GM21360 (cell line): ENCODE results near the gene HNRNPUL1.
A peak's percentile ranks its signal among the peaks of the same experiment; 100 is the strongest.

Experiments used
- ATAC-seq: cut with Tn5 transposase; IDR thresholded peaks from one replicate; pipeline ENCODE4 v1.9.1; 2021; ENCODE audit warnings: mild to moderate bottlenecking, moderate library complexity; ENCODE audit not compliant: unreplicated experiment

HNRNPUL1 gene

DNA sequence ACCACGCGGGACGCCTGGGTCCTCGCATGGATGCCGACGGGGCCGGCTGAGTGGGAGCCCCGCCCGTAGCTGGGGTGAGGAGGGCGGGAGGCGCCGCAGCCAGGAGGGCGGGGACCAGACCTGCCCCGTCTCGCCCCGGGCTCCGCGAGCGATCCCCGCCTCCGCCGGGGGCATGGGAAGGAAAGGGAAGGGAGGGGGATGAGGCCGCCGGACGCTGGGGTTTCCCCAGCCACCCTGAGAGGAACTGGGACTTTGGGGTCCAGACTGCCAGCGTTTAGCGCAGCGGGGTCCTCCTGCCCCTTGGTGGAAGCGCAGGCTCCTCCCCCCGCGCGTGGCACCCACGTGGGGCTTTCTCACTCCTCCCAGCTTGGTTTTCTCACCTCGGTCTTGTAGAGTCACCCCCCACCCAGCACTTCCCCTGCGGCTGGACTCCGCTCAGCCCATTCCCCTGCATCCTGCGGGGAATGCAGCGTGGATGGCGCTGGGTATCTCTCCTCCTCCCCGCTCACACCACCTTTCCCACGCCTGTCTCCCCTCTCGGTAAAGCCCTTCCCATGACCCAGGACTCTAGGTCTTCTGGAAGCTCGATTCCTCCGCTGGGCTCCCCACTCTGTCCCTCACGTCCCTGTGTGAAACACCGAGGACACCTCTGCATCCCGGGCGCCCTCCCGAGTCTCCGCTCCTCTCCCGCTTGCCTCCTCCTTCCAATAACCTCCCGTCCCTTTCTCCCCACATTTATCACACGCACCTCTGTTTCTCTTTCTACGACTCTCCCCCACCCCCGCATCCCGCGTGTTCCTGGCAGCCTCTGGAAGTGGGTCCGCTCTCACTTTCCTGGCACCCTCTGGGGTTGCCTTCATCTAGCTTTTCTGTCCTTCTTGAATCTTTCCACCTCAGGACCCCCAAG lies 87.4 kb downstream of the HNRNPUL1 start:
- peak; percentile 40 for ATAC-seq

DNA sequence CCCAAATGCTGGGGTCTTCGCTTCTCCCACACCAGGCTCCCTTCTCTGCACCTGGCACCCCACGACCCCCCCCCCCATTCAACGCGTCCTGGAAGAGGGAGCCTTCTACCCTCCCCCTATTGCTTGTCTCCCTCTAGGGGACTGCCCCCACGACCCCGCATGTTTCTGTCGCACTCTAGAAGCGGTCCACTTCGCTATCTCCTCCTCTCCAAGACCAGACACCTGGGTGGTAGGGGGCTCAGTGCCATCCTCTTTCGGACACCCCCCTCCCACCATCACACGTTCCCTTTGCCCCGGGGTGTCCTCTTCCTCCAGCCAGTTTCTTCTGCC lies 88.1 kb downstream of the HNRNPUL1 start:
- ATAC-seq, result no peak

DNA sequence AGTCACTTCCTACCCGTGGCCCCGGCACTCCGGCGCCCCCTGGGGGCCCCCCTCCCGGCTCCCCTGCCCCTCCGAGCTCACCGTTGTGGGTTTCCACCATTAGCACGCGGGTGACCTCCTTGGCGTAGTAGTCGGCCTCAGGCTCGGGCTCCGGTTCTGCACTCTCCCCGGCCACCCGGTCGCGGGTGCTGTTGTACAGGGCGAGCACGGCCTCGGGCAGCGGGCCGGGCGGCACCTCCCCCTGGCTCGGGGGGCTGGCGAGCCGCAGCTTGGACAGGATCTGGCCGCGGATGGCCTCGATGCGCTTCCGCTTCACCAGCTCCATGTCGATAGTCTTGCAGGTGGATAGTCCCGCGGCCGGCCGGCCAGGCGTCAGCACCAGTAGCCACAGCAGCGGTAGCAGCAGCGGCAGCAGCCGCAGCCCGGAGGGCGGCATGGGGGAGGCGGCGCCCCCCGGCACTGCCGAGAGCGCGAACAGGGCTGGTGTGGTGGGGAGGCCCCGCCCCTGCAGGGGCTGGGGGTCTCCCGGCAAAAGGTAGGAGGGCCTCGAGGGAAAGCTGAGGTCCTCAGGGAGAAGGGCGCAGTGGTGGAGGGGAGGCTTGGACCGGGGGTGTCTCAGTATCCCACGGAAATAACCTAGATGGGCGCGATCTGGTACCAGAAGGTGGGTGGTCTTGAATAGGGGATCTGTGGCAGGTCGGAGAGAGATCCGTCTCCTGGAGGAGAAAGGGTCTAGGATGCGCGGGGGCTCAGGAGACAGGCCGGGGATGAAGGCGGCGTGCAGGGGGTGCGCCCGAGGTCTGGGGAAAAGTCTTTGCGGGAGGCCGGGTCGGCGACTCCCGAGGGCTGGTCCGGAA lies 88.7 kb downstream of the HNRNPUL1 start:
- ATAC-seq, result no peak

DNA sequence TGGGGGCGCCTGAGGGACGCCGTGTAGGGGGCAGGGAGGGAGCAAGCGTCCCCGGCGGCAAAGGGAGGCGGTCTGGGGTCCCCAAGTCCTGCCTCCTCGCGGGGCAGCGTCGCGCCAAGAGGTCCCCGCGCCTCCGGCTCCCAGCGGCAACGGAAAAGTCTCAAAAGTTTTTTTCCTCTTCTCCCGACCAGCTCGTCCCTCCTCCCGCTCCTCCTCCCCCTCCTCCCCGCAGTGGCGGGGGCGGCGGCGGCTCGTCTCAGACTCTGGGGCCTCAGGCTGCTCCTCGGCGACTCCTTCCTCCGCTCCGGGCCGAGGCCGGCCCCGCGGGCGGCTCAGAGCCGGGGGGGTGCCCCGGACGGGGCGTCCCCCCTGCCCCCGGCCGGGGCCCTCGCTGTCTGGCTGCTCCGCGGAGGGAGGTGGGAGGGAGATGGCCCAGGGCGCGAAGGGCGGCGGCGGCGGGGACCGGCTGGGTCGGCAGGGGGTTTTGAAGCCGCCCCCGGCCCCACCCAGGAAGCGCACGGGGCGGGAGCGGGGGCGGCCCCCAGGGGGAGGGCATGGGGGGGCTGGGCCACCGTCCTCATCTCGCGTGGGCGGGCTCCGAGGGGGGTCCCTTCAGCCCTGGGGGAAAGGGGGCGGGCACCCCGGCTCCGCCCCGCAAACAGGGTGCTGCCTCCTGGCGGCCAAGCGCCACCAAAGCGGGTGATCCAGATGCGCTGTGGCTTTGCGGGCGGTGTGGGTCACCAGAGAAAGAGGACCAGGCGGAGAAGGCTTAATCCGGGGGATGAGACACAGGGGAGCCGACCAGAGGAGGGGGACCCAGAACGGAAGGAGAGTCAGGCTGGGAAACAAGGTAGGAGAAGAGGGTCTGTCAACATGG lies 89.5 kb downstream of the HNRNPUL1 start, which contains the start of gene TGFB1:
Gene TGFB1, minus strand, starts transcription at position 457 of the 877 bp plus-strand sequence. CDS start 878 bp downstream, outside the sequence.
- ATAC-seq, result peak; percentile 36

DNA sequence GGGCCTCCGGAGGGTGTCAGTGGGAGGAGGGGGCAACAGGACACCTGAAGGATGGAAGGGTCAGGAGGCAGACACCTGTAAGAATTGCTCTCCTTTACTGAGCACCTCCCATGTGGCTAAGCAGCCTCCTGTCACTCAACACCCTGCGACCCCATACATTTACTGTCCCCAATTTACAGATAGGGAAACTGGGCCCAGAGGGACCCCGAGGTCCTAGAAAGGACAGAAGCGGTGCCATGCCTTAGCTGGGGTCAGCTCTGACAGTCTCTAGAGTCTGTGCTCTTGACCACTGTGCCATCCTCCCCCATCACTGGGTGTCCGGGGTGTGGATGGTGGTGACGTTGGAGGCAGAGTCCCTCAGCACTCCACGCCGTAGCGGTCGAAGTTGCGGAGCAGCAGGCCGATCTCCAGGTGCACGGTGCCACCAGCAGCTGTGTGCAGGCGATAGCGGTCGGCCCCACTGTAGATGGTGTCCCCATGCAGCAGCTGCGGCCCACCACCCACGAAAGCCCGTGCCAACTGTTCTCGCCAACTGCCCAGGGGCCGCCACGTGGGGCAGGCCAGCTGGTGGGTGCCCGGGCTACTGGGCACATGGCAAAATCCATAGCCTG lies 90.3 kb downstream of the HNRNPUL1 start:
- ATAC-seq, result no peak

DNA sequence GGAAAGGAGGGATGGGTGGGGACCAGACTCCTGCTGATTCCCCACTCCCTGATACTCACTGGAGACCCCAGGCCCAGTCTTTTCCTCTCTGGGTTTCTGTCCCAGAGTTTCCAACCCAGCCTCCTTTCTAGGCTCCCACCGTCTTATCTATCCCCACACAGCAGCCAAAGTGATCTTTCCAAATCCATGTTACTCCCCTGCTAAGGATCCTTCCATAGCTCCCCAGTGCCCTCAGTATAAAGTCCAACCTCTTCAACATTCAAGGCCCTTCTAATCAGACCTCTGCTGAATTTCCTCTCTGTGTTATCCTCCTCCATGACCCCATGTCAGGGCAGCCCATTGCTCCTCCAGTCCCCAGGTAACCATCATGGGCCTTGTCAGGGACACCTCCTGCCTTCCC lies 90.9 kb downstream of the HNRNPUL1 start:
- no peak for ATAC-seq

DNA sequence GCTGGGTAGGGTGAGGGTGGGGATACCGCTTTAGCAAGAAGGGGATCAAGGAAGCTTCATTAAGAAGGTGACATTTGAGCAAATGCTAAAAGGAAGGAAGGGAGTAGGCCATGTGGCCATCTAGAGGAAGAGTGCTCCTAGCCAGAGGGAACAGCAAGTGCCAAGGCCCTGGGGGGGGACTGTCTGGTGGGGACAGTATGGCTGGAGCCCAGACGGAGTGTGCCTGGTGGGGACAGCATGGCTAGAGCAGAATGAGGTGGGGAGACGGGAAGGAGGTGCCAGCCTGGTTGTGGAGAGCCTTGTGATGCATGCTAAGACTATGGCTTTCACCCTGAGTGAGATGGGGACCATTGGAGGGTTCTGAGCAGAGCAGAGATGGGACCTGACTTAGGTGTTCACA lies 91.6 kb downstream of the HNRNPUL1 start:
- no peak for ATAC-seq

DNA sequence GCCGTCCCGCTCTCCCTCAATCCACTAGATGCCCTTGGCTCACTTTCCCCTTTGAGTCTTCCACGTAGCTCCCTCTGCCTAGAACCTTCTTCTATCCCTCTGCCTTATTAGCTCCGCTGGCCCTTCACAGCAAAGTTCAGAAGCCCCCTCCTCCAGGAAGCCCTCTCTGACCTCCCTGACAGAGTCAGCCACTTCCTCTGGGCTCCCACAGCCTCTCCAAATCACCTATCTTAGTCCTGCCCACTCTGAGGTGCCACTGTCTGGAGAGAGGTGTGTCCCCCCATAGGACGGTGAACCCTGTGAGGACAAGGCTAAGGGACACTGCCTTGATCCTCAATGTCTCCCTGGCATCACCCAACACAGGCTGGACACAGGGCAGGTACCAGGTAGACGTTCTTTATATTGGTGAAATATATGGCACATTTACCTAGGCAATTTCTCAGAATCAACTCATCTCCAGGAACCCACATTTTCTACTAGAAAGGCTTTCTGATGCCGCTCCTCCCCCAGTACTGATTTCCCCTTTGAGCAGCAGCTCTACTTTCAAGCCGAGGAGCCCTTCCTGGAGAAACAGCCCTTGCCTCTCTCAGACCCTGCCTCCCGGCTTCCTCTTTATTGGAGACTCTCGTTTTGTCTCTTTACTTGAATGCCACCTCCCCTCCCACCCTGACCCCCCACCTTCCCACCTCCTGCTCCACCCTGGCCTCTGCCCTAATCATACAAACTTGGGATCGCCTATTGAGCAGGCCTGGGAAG lies 93.0 kb downstream of the HNRNPUL1 start:
- no peak for ATAC-seq
